HG03097 (cell line): ENCODE measurements around the gene SIGLEC14.

Source experiments
- ATAC-seq: cut with Tn5 transposase; IDR thresholded peaks from one replicate; pipeline ENCODE4 v1.9.1; 2021; ENCODE audit not compliant: unreplicated experiment, low FRiP score

The SIGLEC14 gene

DNA sequence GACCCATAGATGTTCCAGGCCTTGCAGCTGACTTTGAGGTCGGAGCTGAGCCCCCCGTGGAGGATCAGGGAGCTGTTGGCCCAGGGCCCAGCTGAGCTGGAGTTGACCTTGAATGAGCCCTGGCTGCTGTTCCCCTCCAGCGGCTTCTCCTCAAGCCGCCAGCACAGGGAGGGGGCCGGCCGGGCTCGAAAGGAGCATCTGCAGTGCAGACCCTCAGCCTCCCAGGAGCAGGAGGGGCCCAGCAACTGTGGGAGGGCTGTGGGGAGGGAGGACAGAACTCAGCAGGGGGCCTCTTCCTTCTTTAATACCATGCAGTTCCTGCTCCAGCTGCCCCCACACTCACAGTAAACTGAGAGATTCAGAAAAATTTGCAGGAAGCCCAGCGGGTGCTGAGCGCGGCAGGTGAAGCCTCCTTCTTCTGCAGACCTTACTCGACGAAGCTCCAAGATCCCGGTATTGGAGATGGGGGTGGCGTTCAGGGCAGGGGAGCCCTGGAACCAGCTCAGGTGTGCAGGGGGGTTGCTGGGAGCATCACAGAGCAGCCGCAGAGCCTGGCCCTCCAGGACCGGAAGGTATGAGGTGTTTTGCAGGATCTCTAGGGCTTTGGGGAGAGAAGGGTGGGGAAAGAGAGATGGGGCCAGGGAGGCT, 19.0 kb downstream of the SIGLEC14 start:
- no peak for ATAC-seq

DNA sequence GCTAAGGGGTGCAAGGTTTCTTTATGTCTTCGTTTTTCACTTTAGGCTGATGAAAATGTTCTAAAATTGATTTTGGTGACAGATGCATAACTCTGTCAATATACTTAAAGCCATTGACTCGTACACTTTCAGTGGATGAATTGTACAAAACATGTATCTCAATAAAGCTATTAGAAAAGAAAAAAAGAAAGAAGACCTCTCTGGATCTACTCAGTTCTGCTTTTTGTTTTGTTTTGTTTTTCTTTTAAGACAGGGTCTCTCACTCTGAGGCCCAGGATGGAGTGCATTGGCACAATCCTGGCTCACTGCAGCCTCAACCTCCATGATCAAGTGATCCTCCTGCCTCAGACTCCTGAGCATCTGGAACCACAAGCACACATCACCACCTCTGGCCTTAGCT, 19.9 kb downstream of the SIGLEC14 start:
- no peak for ATAC-seq

DNA sequence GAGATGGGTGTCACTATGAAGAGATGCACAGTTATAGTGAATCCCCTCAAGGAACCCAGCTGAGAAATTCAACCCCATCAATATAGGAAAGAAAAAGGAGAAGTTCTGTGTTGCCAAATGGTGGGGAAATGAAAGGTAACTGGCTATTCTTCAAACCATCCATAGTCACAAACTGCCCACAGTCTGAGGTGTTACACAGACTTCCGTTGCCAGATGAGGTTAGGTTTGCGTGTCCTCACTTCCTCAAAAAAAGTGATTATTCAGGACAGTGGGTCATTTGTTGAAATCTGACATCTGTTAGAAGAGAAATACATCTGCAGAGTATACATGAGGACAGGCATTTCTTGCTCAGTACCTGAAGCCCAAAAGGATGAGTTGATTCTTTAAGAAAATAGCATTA, 25.4 kb downstream of the SIGLEC14 start:
- no peak for ATAC-seq

DNA sequence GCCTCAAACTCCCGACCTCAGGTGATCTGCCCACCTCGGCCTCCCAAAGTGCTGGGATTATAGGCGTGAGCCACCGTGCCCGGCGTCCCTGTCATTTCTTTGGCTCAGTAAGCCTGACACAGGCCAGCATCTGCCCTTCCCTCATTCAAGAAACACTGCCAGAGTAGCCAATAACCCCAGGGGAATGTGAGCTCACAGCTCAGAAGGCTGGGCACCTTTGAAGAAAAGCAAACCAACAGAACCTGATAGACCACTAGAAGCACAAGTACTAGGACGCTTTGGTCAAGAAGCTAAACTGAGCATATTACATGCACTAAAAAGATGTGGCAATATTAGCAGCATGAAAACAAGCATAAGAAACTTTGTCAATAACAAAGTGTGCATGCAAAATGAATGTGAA, 30.6 kb downstream of the SIGLEC14 start:
- no peak for ATAC-seq

DNA sequence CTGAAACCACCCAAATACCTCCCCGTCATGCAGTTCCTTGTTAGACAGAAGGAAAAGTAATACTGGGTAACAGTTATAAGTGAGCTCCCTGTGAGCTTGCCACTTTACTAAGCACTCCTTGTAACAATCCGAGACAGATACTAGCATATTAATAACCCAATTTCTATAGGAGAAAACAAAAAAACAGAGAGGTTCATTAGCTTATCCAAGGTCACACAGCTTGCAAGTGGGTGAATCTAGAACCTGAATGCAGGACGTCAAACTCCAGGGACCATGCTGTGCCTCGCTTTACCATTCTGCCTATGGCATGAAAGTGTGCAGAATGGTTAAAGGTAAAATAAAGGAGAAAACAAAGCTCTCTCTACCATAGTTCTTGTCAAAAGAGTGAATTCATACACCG, 31.8 kb downstream of the SIGLEC14 start:
- no peak for ATAC-seq

DNA sequence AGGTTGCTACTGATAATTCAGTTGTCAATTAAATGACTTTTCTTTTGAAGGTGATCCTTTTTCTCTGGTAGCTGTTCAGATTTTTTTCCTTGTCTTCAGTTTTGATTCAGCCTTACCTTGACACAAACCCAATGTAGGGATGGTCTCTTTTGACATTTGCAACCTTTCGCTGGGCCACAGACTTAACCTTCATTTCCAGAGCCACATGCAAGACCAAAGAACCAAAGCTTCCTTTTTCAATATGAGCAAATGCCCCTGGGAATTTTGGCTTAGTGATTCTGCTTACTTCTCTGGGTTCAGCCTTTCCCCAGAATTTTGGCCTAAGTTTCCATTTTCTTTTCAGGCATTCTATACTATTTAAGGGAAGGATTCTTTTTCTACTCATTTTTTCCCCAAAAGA, 36.0 kb downstream of the SIGLEC14 start:
- ATAC-seq: no peak

DNA sequence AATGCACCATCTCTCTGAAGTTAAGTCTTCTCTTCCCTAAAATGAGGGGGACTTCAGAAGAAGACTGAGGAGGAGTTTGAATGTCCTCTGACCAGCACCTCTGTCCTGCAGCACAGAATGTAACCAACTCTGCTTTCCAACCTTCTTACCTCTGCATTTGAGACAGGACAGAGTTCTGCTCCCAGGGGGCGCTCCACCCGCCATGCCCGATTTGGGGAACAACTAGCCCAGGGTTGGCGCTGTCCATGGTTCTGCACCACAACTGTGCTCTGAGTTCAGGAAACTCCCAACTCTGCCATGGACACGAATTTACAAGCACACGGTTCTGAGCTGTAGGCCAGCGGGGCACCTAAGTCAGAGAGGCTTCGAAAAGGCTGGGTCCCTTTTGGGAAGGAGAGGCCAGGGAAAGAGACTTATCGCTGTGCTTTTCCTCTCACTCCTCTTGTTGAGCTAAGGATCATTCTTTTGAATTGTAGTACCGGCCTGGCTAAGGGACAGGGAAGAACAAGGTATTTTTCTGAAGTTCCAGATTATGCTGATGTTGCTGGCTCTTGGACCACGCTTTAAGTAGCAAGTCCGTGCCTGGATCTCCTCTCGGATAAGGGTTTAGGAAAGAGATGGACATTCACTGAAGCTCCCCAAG, 38.6 kb downstream of the SIGLEC14 start:
- ATAC-seq: no peak

DNA sequence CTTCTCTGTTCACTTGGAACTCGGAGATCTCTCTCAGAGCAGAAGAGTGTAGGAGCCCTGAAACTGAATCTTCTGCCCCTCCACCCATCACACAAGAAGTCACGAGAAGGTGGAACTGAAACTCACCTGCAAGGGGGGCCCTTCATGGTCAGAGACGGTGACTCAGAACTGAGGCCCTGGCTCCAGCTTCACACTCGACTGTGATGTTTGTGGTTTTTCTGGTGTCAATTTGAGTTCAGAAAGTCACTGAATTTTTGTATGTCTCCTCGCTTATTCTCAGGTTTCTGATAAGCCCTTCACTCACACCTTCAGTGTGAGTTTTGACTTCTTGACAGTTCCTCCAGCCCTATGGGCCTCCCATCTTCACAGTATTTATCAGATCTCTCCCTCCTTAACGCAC, 39.5 kb downstream of the SIGLEC14 start:
- peak; percentile 84 for ATAC-seq

DNA sequence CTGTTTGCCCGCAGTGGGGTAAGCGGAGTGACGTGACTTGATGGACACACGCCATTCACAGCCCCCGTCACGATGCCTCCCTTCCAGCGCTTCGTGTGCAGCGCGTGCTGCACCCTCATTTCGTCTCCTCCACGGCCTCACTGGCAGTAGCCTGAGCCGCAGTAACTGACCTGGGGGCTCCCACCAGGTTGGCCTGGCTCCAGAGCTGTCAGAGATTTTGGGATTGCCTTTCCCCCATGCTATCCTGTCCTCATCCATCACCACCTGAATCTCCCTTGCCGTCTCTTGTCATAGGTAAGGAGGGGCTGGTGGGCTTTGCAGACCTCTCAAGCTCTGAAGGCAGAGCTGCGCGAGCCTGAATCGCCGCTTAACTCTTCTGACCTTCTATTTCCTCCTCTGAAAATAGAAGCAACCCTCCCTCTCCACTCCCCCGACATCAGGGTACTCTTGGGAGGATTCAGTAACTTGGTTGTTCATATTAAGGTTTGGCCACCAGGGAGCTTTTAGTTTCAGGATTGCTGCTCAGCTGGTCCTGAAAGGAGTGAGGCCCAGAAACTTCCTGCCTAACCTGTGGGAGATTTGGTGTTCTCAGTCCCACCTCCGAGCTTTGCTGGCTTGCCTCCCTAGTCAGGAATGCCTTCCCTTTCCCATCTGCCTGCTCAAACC, 44.3 kb downstream of the SIGLEC14 start:
- ATAC-seq: no peak

DNA sequence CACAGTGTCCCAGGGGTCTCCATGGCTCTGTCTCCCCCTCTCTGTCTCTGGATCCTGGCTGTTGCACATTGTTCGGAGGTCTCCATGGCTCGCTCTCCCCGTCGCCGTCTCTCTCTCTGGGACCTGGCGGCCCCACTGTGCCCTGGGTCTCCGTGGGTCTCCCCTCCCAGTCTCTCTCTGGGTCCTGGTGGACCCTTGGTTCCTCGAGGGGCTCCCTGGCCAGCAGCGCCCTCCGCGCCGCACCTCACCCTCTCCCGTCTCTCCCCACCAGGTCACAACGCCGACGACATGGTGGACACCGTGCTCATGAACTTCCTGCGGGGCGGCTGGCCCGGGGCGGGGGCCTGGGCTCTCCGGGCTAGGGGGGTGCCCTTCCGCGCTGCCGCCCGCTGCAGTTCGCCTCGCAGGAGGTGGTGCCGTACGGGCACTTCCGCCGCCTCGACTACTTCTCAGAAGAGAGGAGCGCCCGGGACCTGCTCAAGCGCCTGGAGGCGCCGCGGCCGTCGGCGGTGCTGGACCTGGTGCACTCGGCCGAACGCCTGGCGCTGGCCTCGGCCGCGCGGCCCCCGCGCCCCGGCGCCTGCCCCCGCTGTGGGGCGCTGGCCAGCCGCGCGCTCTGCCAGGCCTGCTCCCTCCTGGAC, 45.6 kb downstream of the SIGLEC14 start:
- ATAC-seq: no peak

DNA sequence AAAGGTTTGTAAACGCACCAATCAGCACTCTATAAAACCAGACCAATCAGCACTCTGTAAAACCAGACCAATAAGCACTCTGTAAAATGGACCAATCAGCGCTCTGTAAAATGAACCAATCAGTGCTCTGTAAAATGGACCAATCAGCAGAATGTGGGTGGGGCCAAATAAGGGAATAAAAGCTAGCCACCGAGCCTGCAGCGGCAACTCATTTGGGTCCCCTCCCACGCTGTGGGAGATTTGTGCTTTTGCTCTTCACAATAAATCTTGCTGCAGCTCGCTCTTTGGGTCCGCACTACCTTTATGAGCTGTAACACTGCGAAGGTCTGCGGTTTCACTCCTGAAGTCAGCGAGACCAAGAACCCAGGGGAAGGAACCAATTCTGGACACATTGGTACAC, 47.5 kb downstream of the SIGLEC14 start:
- ATAC-seq: no peak

DNA sequence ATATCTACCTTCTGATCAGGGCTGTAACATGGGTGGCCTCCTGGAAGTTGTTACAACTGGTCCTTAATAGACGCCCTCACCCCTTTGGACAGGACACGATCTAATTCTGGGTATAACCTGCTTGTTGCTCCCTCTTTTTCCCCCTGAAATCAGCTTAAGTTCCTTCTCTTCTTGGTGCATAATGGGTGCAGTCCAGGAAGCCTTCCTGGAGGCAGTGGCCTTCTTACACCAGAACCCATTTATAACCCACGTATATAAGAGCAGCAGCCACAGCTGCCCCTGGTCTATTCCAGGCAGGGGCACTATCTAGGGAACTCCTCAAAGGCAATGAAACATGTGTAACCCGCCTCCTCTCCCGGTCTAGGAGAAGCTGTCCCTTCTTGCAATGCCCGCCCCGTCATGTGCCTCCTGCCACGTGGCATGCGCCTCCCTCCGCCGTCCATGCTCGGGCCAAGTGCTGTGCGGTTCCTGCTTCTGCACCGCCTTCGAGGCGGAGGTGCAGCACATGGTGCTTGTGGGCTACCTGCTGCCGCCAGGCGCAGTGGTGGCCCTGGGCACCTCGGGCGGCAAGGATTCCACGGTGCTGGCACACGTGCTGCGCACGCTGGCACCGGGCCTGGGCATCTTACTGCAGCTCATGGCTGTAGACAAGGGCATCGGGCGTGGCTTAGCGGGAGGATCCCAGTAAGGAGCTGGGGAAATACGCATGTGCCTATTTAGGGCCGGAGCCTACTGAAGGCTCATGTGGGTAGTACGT, 48.3 kb downstream of the SIGLEC14 start:
- ATAC-seq: no peak

DNA sequence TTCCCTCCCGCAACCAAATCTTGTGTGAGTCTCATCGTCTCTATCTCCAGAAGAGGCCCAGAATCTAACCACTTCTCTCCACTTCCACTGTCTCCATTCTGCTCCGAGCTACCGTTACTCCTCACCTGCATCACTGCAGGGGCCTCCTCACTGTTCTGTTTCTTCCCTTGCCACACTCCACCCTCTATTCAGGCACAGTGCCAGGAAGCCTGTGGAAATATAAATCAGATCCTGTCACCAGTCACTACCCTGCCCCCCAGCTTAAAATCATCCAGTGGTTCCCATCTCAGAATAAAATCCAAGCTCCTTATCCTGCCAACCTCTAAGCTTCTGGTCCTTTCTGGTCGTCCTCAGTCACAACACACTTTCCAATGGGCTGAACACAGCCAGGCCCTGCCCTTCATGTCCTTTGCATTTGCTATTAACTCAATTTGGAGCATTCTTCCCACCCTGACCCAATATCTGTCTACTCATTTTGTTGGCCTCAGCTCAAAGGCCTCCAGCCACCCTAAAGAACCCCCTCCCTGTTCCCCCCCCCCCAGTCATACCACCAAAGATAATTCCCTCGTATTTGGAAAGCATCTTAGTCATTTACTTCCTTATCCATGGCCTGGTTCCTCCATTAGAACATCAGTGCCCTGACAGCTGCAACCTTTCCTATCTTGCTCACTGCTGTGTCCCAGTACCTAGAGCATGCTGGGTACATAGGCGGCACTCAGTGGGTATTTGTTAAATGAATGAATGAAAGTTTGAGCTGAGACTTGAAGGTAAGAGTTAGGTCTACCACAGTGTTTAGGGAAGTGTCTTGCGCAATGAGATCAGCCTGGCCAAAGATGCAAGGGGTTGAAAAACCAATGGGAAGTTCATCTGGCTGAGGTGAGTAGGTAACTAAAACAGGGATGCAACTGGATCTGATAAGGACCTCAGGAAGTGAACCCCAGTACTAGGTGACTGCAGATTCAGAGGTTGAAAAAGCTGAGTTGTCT, 51.1 kb downstream of the SIGLEC14 start:
- ATAC-seq: no peak

DNA sequence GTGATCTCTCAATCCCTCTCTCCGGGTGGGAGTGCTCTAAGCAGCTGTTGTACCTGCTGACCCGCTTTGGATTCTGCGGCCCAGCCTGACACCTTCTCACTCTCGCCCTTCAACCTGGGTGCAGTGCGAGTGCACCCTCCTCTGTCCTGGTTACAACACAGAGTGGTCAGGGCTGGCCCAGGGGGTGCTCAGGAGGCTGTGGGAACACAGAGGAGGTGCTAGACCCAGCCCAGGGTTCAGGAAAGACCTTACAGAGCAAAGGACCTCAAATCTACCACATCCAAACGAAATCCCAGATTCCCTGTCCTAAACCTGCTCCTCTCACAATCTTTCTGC, 51.9 kb downstream of the SIGLEC14 start:
- no peak for ATAC-seq

DNA sequence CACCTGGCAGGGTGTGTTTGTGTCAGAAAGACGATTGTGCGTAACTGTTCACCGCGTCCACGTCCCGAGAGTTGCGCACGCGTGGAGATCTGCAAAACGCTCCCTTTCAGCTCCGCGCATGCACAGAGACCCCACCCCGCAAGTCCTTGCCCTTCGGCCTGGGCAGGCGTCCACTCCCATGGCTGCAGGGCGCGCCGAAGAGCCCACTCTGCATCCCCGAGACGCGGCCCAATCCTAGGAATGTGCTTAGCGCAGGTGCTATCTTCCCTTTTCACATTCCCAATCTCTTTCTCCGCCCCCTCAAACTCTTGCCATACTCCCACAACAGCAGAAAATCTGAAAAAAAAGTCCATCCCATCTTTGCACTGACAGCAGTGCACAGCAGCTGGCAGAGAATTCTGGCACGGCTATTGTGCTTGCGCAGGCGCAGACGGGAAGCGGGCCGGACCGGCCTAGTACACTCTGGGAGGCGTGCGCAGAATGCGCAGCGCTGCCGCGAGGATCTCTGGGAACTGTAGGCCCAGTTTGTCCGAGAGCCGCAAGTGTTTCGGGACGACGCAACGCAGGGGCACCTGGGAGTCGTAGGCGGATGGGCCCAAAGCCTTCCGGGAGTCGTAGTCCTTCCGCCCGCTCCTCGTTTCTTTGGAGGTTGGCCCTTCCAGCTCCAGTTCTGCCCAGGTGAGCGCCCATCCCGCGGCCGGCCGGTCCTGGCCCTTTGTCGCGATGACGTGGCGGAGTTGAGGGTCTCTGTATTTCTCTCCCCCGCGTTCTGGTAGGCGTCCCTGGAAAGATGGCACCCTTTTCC, 52.5 kb downstream of the SIGLEC14 start:
- ATAC-seq: peak; percentile 95

DNA sequence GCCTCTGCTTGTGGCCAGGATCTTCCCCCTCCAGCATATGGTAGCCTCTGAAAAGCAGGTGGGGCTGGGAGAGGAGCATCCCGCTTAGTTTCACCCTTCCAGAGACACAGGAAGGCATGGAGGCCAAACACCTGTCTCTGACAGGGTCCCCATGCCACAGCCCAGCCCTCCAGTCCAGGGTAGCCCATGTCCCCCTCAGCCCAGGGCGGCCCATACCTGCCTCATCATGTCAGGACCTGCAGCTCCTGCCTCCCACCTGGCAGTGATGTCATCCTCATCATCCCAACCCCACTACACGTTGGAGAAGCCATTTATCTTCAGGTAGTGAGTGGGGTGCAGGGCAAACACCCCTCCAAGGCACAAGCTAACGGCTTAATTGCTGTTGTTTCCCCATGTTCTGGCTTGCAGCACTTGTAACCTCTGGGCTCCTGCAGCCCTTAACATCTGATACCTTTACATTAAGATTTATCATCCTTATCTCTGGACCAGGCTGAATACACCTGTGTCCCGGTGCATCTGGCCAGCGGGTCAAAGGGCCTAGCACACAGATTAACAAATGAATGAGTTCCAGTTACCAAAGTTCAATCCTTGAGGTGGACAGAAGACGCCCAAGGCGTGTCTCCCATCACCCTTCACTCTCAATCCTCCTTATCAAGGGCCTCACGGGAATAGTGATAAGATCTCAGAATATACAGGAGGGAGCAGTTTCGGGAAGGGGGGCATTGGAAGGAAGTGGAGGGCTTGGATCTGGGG, 53.3 kb downstream of the SIGLEC14 start:
- no peak for ATAC-seq
